OCI-LY1 (cell line): ENCODE data around the gene NOL11.

Source experiments
- H2AFZ ChIP-seq: fragments of 200-600 bp; sonication (generic), shearing (Covaris generic); 2 replicates; pipeline ENCODE4 v1.6.0; 2014; ENCODE audit warnings: antibody characterized with exemption, mild to moderate bottlenecking, low read length
- H3F3A ChIP-seq: fragments of 200-600 bp; sonication (generic), shearing (Covaris generic); 2 replicates; pipeline ENCODE4 v1.6.0; 2014; ENCODE audit warnings: mild to moderate bottlenecking, antibody characterized with exemption, low read length, moderate library complexity; ENCODE audit not compliant: insufficient read depth
- H3K27ac ChIP-seq: fragments of 200-600 bp; sonication (generic); 2 replicates; pipeline ENCODE4 v1.5.1; 2014; ENCODE audit warnings: low read length, mixed run types, mild to moderate bottlenecking, low read depth; ENCODE audit not compliant: poor library complexity, severe bottlenecking
- H3K27me3 ChIP-seq: fragments of 200-600 bp; sonication (generic); 2 replicates; pipeline ENCODE4 v1.6.0; 2014; ENCODE audit warnings: antibody characterized with exemption, mild to moderate bottlenecking, low read length, moderate library complexity; ENCODE audit not compliant: insufficient read depth
- H3K36me3 ChIP-seq: fragments of 200-600 bp; sonication (generic); 2 replicates; pipeline ENCODE4 v1.6.1; 2014; ENCODE audit warnings: mild to moderate bottlenecking, antibody characterized with exemption, low read length, moderate library complexity, mixed read lengths; ENCODE audit not compliant: insufficient read depth
- H3K4me1 ChIP-seq: fragments of 200-600 bp; sonication (generic); 2 replicates; pipeline ENCODE4 v1.5.1; 2014; ENCODE audit warnings: mild to moderate bottlenecking, low read length, moderate library complexity; ENCODE audit not compliant: insufficient read depth, severe bottlenecking
- H3K4me2 ChIP-seq: fragments of 200-600 bp; sonication (generic), shearing (Covaris generic); 2 replicates; pipeline ENCODE4 v1.6.1; 2014; ENCODE audit warnings: low read length
- H3K4me3 ChIP-seq: fragments of 200-600 bp; sonication (generic); 2 replicates; pipeline ENCODE4 v1.5.1; 2014; ENCODE audit warnings: low read length, low read depth, mild to moderate bottlenecking, mixed read lengths; ENCODE audit not compliant: poor library complexity, severe bottlenecking
- H3K79me2 ChIP-seq: fragments of 200-600 bp; shearing (Covaris generic); 2 replicates; pipeline ENCODE4 v1.6.1; 2016; ENCODE audit warnings: mixed run types, low read length, mixed read lengths; ENCODE audit not compliant: insufficient read depth
- H3K9ac ChIP-seq: fragments of 200-600 bp; sonication (generic), shearing (Covaris generic); 2 replicates; pipeline ENCODE4 v1.6.1; 2014; ENCODE audit warnings: mild to moderate bottlenecking, low read length, mixed read lengths
- H3K9me2 ChIP-seq: fragments of 200-600 bp; sonication (generic), shearing (Covaris generic); 2 replicates; pipeline ENCODE4 v1.6.1; 2014; ENCODE audit warnings: low read depth, mild to moderate bottlenecking, low read length, mixed read lengths
- H3K9me3 ChIP-seq: fragments of 200-600 bp; shearing (Covaris generic); 2 replicates; pipeline ENCODE4 v1.6.1; 2014; ENCODE audit warnings: low read length, mixed read lengths
- H4K20me1 ChIP-seq: fragments of 200-600 bp; sonication (generic), shearing (Covaris generic); 2 replicates; pipeline ENCODE4 v1.6.0; 2016; ENCODE audit warnings: mild to moderate bottlenecking, low read length; ENCODE audit not compliant: insufficient read depth
- EZH2 ChIP-seq: fragments of 200-600 bp; sonication (generic), shearing (Covaris generic); IDR thresholded peaks from 2 replicates; pipeline ENCODE4 v1.8.0; 2017; ENCODE audit warnings: borderline replicate concordance, mixed run types, mild to moderate bottlenecking, antibody characterized with exemption, low read length, moderate library complexity, mixed read lengths
- TF ChIP-seq, protein P1 (sequence below): fragments of 200-600 bp; sonication (generic), shearing (Covaris generic); IDR thresholded peaks from 2 replicates; pipeline ENCODE4 v1.5.1; 2017; ENCODE audit warnings: mild to moderate bottlenecking, antibody characterized with exemption, low read length, moderate library complexity, mixed read lengths

NOL11 gene

DNA sequence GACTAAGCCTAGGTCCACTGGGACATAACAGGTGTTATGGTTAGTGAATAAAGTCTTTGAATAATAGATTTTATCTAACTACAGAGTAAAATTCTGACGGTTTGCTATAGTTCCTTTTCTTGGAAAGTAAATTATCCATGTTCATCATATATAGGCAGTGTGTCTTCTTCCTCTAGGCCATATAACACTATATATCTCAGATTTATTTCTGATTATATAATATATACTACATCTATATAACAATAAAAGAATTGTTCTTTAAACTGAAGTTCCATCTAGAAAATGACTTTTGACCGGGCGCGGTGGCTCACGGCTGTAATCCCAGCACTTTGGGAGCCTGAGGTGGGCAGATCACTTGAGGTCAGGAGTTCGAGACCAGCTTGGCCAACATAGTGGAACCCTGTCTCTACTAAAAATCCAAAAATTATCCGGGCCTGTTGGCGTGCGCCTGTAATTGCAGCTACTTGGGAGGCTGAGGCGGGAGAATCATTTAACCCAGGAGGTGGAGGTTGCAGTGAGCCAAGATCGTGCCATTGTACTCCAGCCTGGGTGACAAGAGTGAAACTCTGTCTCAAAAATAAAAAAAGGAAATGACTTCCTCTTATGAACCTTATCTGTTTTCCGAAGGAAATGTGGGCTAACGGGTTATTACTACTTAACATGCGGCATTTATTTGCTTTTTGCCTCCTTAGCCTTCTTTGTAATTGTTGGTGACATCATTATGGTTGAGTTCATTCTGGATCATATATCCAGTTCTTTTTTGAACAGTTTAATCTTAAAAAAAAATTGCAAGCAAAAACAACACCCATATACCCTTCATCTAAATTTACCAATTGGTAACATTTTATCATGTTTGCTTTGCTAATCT, 29.2 kb downstream of the NOL11 start:
- Histone ChIP-seq H3K4me1 (no peaks in the 10 kb centered on the region), H3K9me3 (peaks cover 8% of the 10 kb centered on the region), H3K79me2 (no peaks in the 10 kb centered on the region), H3K4me2 (no peak overlapping the region), H4K20me1 (no peaks in the 10 kb centered on the region), H3K9me2 (no peaks in the 10 kb centered on the region), H3K27ac (no peak overlapping the region), H3K9ac (no peak overlapping the region), H3K27me3 (no peaks in the 10 kb centered on the region), H2AFZ (no peak overlapping the region), H3F3A (no peaks in the 10 kb centered on the region), H3K36me3 (peaks cover 90% of the 10 kb centered on the region), H3K4me3 (no peak overlapping the region)
- no peak for TF ChIP-seq EZH2
- TF ChIP-seq, protein P1, sequence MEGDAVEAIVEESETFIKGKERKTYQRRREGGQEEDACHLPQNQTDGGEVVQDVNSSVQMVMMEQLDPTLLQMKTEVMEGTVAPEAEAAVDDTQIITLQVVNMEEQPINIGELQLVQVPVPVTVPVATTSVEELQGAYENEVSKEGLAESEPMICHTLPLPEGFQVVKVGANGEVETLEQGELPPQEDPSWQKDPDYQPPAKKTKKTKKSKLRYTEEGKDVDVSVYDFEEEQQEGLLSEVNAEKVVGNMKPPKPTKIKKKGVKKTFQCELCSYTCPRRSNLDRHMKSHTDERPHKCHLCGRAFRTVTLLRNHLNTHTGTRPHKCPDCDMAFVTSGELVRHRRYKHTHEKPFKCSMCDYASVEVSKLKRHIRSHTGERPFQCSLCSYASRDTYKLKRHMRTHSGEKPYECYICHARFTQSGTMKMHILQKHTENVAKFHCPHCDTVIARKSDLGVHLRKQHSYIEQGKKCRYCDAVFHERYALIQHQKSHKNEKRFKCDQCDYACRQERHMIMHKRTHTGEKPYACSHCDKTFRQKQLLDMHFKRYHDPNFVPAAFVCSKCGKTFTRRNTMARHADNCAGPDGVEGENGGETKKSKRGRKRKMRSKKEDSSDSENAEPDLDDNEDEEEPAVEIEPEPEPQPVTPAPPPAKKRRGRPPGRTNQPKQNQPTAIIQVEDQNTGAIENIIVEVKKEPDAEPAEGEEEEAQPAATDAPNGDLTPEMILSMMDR: no peak

- TF ChIP-seq, protein P1: no peak
- TF ChIP-seq EZH2: no peak
- Histone ChIP-seq H3K9me3 (peaks cover 8% of the 10 kb centered on the region), H4K20me1 (no peaks in the 10 kb centered on the region), H3K4me2 (no peak overlapping the region), H3K79me2 (no peaks in the 10 kb centered on the region), H3K27ac (no peak overlapping the region), H3F3A (no peaks in the 10 kb centered on the region), H3K27me3 (no peaks in the 10 kb centered on the region), H3K36me3 (peaks cover 82% of the 10 kb centered on the region), H3K9ac (no peak overlapping the region), H3K9me2 (no peaks in the 10 kb centered on the region), H3K4me1 (no peaks in the 10 kb centered on the region), H2AFZ (no peak overlapping the region), H3K4me3 (no peak overlapping the region)
These were observed 30.0 kb downstream of the NOL11 start for GRCh38 chr17:67747681-67748235.

GRCh38 chr17:67750067-67750466, 32.3 kb downstream of the NOL11 start:
- no peak overlapping the region for H2AFZ ChIP-seq
- no peak overlapping the region for H3K27ac ChIP-seq
- H3K79me2 ChIP-seq: no peaks in the 10 kb centered on the region
- H3K9ac ChIP-seq: no peak overlapping the region
- no peaks in the 10 kb centered on the region for H3K27me3 ChIP-seq
- no peaks in the 10 kb centered on the region for H3K9me2 ChIP-seq
- H3K4me3 ChIP-seq: no peak overlapping the region
- H3K4me1 ChIP-seq: no peaks in the 10 kb centered on the region
- TF ChIP-seq, protein P1: no peak
- TF ChIP-seq EZH2: no peak
- no peak overlapping the region for H3K4me2 ChIP-seq
- no peaks in the 10 kb centered on the region for H4K20me1 ChIP-seq
- no peaks in the 10 kb centered on the region for H3F3A ChIP-seq
- peaks cover 8% of the 10 kb centered on the region for H3K9me3 ChIP-seq
- peaks cover 63% of the 10 kb centered on the region for H3K36me3 ChIP-seq
